Gastroesophageal sphincter (tissue), 3 donors: Measurements from ENCODE around the gene SMARCD1.

Source experiments
- POLR2A ChIP-seq, 2 donors: fragments of 450-650 bp; IDR thresholded peaks; one replicate each; pipeline ENCODE4 v1.6.1; 2017; ENCODE audit warnings: antibody characterized with exemption in 2 of 2, mild to moderate bottlenecking in 2 of 2, moderate library complexity in 1 of 2
- POLR2AphosphoS5 ChIP-seq: sonication (generic); formaldehyde crosslinking; IDR thresholded peaks from one replicate; pipeline ENCODE4 v1.6.1; 2017; ENCODE audit warnings: antibody characterized with exemption
- TF ChIP-seq, protein P1 (sequence below), 4 experiments: fragments of 200-600 bp in 2 of 4; fragments of 450-650 bp in 2 of 4; sonication (generic) in 1 of 4; IDR thresholded peaks; one replicate each; pipeline ENCODE4 v1.5.1; 2017 to 2019; ENCODE audit warnings: antibody characterized with exemption in 4 of 4, mild to moderate bottlenecking in 2 of 4, moderate library complexity in 2 of 4

DNA sequence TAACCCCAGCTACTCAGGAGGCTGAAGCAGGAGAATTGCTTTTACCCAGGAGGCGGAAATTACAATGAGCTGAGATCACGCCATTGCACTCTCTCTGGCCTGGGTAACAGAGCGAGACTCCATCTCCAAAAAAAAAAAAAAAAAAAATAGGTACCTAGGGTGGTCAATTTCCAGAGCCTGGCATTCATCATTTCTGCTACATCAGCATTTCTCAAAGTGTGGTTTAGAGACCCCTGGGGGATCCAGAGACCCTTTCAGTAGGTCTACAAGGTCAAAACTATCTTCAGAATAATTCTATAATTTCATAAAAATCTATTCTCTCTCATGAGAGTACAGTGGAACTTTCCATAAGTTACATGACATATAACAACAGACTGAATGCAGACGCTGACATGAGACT lies 62.1 kb downstream of the SMARCD1 start:
- no peak for TF ChIP-seq POLR2AphosphoS5
- TF ChIP-seq, protein P1, sequence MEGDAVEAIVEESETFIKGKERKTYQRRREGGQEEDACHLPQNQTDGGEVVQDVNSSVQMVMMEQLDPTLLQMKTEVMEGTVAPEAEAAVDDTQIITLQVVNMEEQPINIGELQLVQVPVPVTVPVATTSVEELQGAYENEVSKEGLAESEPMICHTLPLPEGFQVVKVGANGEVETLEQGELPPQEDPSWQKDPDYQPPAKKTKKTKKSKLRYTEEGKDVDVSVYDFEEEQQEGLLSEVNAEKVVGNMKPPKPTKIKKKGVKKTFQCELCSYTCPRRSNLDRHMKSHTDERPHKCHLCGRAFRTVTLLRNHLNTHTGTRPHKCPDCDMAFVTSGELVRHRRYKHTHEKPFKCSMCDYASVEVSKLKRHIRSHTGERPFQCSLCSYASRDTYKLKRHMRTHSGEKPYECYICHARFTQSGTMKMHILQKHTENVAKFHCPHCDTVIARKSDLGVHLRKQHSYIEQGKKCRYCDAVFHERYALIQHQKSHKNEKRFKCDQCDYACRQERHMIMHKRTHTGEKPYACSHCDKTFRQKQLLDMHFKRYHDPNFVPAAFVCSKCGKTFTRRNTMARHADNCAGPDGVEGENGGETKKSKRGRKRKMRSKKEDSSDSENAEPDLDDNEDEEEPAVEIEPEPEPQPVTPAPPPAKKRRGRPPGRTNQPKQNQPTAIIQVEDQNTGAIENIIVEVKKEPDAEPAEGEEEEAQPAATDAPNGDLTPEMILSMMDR (IDR thresholded peaks at IDR 0.05) = no peak
- no peak for TF ChIP-seq POLR2A (IDR thresholded peaks at IDR 0.05)
